Measurements from ENCODE around the gene NR2C2.
A peak's percentile ranks its signal among the peaks of the same experiment; 100 is the strongest.

Gene NR2C2

GRCh38 chr3:15032650-15033049 is 85.3 kb downstream of the NR2C2 start:
- no peak for DNase-seq

GRCh38 chr3:15033103-15033502 is 85.7 kb downstream of the NR2C2 start:
- DNase-seq = no peak

- DNase-seq = no peak
Measured at GRCh38 chr3:15038306-15038705, 90.9 kb downstream of the NR2C2 start.

- DNase-seq = no peak
Measured at GRCh38 chr3:15040844-15041243, 93.5 kb downstream of the NR2C2 start.

GRCh38 chr3:15041950-15042349 is 94.6 kb downstream of the NR2C2 start:
- no peak for DNase-seq

GRCh38 chr3:15042936-15043335 is 95.6 kb downstream of the NR2C2 start:
- no peak for DNase-seq

GRCh38 chr3:15043408-15044171 is 96.2 kb downstream of the NR2C2 start:
- no peak for DNase-seq

- no peak for DNase-seq
Measured at GRCh38 chr3:15044326-15044725, 96.9 kb downstream of the NR2C2 start.

- no peak for DNase-seq
Measured at GRCh38 chr3:15045667-15046066, 98.3 kb downstream of the NR2C2 start.

GRCh38 chr3:15049584-15049983 is 102.2 kb downstream of the NR2C2 start:
- DNase-seq = no peak

- DNase-seq = no peak
Measured at GRCh38 chr3:15050405-15051092, 103.2 kb downstream of the NR2C2 start.

DNA sequence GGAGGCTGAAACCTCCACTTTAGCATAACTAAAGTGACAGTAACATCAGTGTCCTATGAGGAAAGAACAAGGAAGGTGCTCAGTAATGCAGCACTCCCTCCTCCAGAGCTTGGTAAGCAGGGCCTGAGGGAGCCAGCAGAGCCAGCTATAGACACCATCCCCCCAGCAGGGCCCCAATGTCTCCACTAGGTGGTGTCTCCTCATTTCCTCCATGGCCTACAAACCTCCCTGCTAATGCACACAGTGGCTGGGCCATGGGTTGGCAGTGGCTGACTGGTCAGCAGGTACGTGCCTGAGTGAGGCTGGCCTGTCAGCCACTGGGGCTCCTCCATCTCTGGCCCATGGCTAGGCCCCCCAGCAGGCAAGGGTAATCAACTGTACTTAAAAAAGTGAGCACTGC is 104.1 kb downstream of the NR2C2 start:
- DNase-seq = peak; percentile 17

- DNase-seq = no peak
Measured at GRCh38 chr3:15052335-15053242, 105.2 kb downstream of the NR2C2 start.

DNA sequence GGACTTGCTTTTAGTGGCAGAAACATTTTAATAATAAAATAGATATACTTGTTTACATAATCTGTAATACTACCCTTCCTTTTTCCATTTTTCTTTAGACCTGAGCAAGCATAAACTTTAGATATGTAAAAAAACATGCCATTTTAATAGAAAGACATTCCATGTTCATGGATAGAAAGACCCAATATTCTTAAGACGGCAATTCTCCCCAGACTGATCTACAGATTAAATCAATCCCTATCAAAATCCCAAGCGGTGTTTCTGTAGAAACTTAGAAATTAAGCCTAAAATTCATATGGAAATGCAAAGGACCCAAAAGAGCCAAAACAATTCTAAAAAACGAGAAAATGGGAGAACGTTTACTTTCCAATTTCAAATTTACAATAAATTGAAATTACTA is 106.2 kb downstream of the NR2C2 start:
- no peak for DNase-seq

GRCh38 chr3:15055019-15055557 is 107.7 kb downstream of the NR2C2 start:
- DNase-seq = peak; percentile 46

GRCh38 chr3:15056676-15057404 is 109.5 kb downstream of the NR2C2 start:
- DNase-seq = no peak

GRCh38 chr3:15060029-15060428 is 112.6 kb downstream of the NR2C2 start:
- no peak for DNase-seq

DNA sequence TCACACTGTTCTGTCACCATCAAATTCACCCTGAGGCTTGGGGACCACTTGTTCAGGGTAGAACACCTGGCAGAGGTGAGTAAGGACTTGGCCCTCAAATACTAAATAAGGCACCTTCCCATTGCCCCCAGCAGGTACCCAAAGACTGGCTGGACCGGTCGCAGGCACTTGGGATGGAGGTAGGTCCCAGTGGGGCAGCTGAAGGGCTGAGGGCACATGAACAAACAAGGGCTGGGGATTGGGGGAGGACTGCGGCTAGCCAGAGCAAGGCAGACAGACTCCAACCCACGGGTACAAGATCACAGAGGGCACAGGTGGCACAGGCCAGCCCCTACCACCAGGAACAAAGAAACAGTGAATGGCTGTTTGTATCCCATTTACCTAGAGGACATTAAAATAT is 115.9 kb downstream of the NR2C2 start:
- no peak for DNase-seq

- no peak for DNase-seq
Measured at GRCh38 chr3:15063656-15064286, 116.4 kb downstream of the NR2C2 start.

DNA sequence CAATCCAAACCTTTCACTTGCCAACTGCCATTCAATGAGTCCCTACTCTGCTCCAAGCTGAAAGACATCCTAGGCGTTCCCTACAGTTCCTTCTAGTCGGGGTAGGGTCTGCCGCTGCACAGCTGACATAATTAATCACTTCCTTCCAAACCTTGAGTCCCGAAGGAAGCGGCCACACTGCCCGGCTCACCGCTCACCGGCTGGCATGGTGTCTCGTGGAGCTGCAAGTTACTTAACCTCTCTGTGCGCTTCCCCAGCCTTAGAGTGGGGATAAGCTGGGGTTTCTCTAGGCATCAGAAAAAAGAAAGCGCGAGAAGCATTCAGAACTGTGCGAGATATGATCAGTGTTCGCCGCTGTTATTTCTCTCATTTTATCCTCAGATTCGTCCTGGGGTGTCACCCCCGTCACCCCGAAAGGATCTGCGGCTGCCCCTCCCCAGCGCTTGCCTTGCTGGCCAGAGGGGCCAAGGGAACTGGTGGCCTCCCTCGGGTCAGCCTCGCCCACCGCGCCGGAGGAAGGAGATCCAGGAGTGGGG is 117.0 kb downstream of the NR2C2 start:
- DNase-seq = peak; percentile 8

DNA sequence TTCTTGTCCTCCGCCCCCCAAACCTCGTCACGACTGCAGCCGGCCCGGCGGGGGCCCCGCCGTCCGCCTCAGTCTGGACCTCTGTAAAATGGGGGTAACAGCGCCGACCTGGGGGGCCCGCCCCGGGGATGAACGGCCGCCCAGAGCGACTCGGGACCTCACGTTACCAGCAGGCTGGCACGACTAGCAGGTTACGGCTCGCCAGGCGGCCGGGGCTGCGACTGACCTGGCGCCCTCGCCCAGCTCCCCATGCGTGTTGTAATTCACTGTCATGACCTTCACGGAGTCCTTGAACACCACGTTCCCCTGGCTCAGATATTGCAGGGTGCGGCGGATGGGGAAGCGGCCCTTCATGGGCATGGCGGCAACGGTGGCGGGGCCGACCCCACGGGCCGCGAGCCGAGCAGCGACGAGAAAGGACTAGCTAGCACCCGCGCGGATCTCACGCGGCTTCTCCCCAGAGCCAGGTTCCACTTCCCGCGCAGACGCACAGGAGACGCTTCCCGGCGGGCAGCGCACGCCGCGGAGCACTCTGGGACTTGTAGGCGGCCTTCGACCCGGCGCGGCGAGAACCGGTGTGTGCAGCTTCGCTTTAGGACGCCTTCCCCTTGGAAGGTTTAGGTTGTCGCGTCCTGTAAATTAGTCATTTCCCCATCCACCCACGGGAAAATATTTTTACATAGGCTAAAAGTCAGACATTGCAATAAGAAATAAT is 117.6 kb downstream of the NR2C2 start, which contains the start of gene MRPS25:
Gene MRPS25, minus strand, starts transcription at position 481 of the 715 bp plus-strand sequence. Its CDS starts 121 bp downstream, at position 360.
- DNase-seq = peak; percentile 88
